PC-9 (cell line): ENCODE results near the gene CTTNBP2. TPM values are rescaled to one million over a fixed set of nuclear protein-coding genes. Genes with fewer than 3 reads are reported as not detected.

Experiments
- BruUV-seq: library from RNA; stranded (reverse); fragments of 400-500 nt; replicated peaks from 2 replicates; lab custom pipeline; 2021; lab: Mats Ljungman, UMichigan
- CTCF ChIA-PET: fragments of 300-600 bp; sonication (Branson Sonifier 250); formaldehyde crosslinking; loops from one replicate; lab custom pipeline; 2022; ENCODE audit warnings: antibody characterized with exemption; lab: Charles Lee
- POLR2A ChIA-PET: fragments of 300-600 bp; sonication (Branson Sonifier 250); formaldehyde crosslinking; loops from one replicate; lab custom pipeline; 2022; ENCODE audit warnings: antibody characterized with exemption; ENCODE audit not compliant: unreplicated experiment; lab: Charles Lee
- DNase-seq, 2 experiments: peaks; one replicate each; pipeline versions ENCODE4 v3.0.0 to v3.0.0-alpha.2; 2015 to 2022; ENCODE audit warnings: mixed read lengths in 1 of 2
- H2AFZ ChIP-seq: fragments of 200-600 bp; sonication (generic); 2 replicates; pipeline ENCODE4 v1.8.1; 2017; ENCODE audit warnings: antibody characterized with exemption
- H3F3A ChIP-seq: fragments of 200-600 bp; sonication (generic); 2 replicates; pipeline ENCODE4 v1.8.1; 2017; ENCODE audit warnings: antibody characterized with exemption, mild to moderate bottlenecking, low read depth; ENCODE audit not compliant: insufficient read depth
- H3K27ac ChIP-seq: fragments of 200-600 bp; sonication (generic); 2 replicates; pipeline ENCODE4 v1.6.1; 2016; ENCODE audit warnings: mixed run types
- H3K27me3 ChIP-seq: fragments of 200-600 bp; sonication (generic); 2 replicates; pipeline ENCODE4 v1.6.1; 2016; ENCODE audit warnings: low read depth, mixed run types; ENCODE audit not compliant: insufficient read depth
- H3K36me3 ChIP-seq: fragments of 200-600 bp; sonication (generic); 2 replicates; pipeline ENCODE4 v1.6.1; 2016; ENCODE audit warnings: low read depth, mixed run types
- H3K4me1 ChIP-seq: fragments of 200-600 bp; sonication (generic); replicated peaks from 2 replicates; pipeline ENCODE4 v1.6.1; 2016; ENCODE audit warnings: mixed run types; ENCODE audit not compliant: insufficient read depth
- H3K4me2 ChIP-seq: fragments of 200-600 bp; sonication (generic); 2 replicates; pipeline ENCODE4 v1.6.1; 2017; ENCODE audit warnings: mixed run types
- H3K4me3 ChIP-seq: fragments of 200-600 bp; sonication (generic); 2 replicates; pipeline ENCODE4 v1.6.1; 2016; ENCODE audit warnings: mixed run types
- H3K79me2 ChIP-seq: fragments of 200-600 bp; sonication (generic); 2 replicates; pipeline ENCODE4 v1.6.1; 2017; ENCODE audit warnings: low read depth, mixed run types
- H3K9me2 ChIP-seq: fragments of 200-600 bp; sonication (generic); 2 replicates; pipeline ENCODE4 v1.8.1; 2017; ENCODE audit warnings: mild to moderate bottlenecking; ENCODE audit not compliant: insufficient read depth
- H3K9me3 ChIP-seq: fragments of 200-600 bp; sonication (generic); 2 replicates; pipeline ENCODE4 v1.8.1; 2016; ENCODE audit warnings: low read depth; ENCODE audit not compliant: insufficient read depth
- H4K20me1 ChIP-seq: fragments of 200-600 bp; sonication (generic); 2 replicates; pipeline ENCODE4 v1.8.1; 2017; ENCODE audit not compliant: insufficient read depth
- CTCF ChIP-seq: fragments of 200-600 bp; sonication (generic); conservative IDR thresholded peaks from 2 replicates; pipeline ENCODE4 v1.6.1; 2017; ENCODE audit warnings: mixed run types, antibody characterized with exemption, mild to moderate bottlenecking, moderate library complexity
- EZH2 ChIP-seq: fragments of 200-600 bp; sonication (generic); IDR thresholded peaks from 2 replicates; pipeline ENCODE4 v1.8.0; 2017; ENCODE audit warnings: antibody characterized with exemption, low read depth
- intact Hi-C: fragments of 100-400 bp; cut with micrococcal nuclease; formaldehyde crosslinking; loops from one replicate; pipeline ENCODE4 v1.10.0; 2022; ENCODE audit not compliant: unreplicated experiment
- total RNA-seq: library from RNA; stranded (reverse); gene quantifications from 2 replicates; pipeline ENCODE4 v1.2.3, GENCODE V29; 2021

CTTNBP2 gene
- total RNA-seq, 1 experiment from 2014 or later: not detected

DNA sequence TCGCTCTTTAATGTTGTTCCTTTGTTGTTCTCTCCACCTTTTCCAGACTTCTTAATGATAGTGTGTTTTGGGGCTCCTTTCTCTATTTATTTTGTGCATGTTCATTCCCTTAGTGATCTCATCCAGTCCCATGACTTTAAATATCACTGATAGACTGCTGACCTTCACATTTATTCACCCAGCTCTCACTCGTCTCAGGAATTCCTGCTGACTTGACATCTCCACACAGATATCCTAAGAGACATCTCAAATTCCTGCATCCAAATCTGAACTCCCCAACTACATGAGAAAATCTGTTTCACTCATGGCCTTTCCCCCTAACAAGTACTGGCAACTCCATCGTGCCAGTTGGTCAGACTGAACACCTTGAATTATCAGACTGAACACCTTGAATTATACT lies 111.2 kb downstream of the CTTNBP2 start:
- Histone ChIP-seq H3F3A (no peaks in the 10 kb centered on the region), H3K9me2 (no peaks in the 10 kb centered on the region), H3K4me1 (no peaks in the 10 kb centered on the region), H3K36me3 (no peaks in the 10 kb centered on the region), H2AFZ (no peak overlapping the region), H3K9me3 (no peaks in the 10 kb centered on the region), H3K27ac (no peak overlapping the region), H3K4me3 (no peak overlapping the region), H4K20me1 (no peaks in the 10 kb centered on the region), H3K79me2 (no peaks in the 10 kb centered on the region), H3K4me2 (no peak overlapping the region), H3K27me3 (no peaks in the 10 kb centered on the region)
- ChIA-PET CTCF (no interaction called here), POLR2A (no interaction called here)
- intact Hi-C loops: no loop called here
- DNase-seq: no peak
- BruUV-seq: no TSS peak
- TF ChIP-seq CTCF (no peak), EZH2 (no peak)

- Histone ChIP-seq H2AFZ (no peak overlapping the region), H3K79me2 (no peaks in the 10 kb centered on the region), H3K9me2 (no peaks in the 10 kb centered on the region), H3K4me1 (no peaks in the 10 kb centered on the region), H3F3A (no peaks in the 10 kb centered on the region), H3K27me3 (no peaks in the 10 kb centered on the region), H3K36me3 (no peaks in the 10 kb centered on the region), H3K9me3 (no peaks in the 10 kb centered on the region), H3K27ac (no peak overlapping the region), H3K4me2 (no peak overlapping the region), H3K4me3 (no peak overlapping the region), H4K20me1 (no peaks in the 10 kb centered on the region)
- intact Hi-C loops: loop anchor here (10.0 kb wide), 2 partner anchors 125 to 185 kb away; no protein-coding TSS in a partner anchor
- no TSS peak for BruUV-seq
- POLR2A ChIA-PET: no interaction called here
- CTCF ChIA-PET: no interaction called here
- no peak for TF ChIP-seq CTCF
- no peak for TF ChIP-seq EZH2
- no peak for DNase-seq
Measured at GRCh38 chr7:117759950-117760640, 113.1 kb downstream of the CTTNBP2 start.

DNA sequence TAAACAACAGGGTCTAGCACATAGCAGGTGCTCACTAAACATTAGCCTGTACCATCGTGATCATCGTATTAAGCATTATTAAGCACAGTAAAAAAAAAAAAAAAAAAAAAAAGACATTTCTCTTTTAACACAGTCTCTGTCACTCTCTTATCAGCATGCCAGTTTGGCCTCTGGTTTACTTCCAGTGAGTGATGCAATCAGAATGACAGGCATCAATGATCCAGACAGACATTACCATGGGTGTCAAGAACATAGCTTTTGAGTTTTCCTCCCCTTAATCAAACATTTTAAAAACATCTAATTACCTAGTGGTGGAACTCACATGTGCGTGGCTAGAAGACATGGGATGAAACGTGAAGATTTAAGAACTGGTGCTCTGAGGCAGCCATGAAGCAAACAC lies 115.8 kb downstream of the CTTNBP2 start:
- TF ChIP-seq CTCF: no peak
- no peak for TF ChIP-seq EZH2
- intact Hi-C loops: loop anchor here (10.0 kb wide), 2 partner anchors 127 to 187 kb away; no protein-coding TSS in a partner anchor

More for the DNA sequence above, 115.8 kb downstream of the CTTNBP2 start:
- POLR2A ChIA-PET: no interaction called here
- H4K20me1 ChIP-seq: no peaks in the 10 kb centered on the region
- H3K36me3 ChIP-seq: no peaks in the 10 kb centered on the region
- BruUV-seq: no TSS peak
- H3K27ac ChIP-seq: no peak overlapping the region
- H3K4me3 ChIP-seq: no peak overlapping the region
- H3K79me2 ChIP-seq: no peaks in the 10 kb centered on the region
- no peak overlapping the region for H3K4me2 ChIP-seq
- no peaks in the 10 kb centered on the region for H3K4me1 ChIP-seq
- no peak for DNase-seq
- no peak overlapping the region for H2AFZ ChIP-seq
- H3K9me3 ChIP-seq: no peaks in the 10 kb centered on the region
- H3F3A ChIP-seq: no peaks in the 10 kb centered on the region
- CTCF ChIA-PET: no interaction called here
- no peaks in the 10 kb centered on the region for H3K27me3 ChIP-seq
- no peaks in the 10 kb centered on the region for H3K9me2 ChIP-seq
